CD14-positive monocyte (primary cell): ENCODE results near the gene MR1. TPM values are rescaled to one million over a fixed set of nuclear protein-coding genes. Genes with fewer than 3 reads are reported as not detected.

Source experiments
- DNase-seq, 3 donors: peaks; one replicate each; pipeline ENCODE4 v3.0.0-alpha.2; 2011 to 2022
- H2AFZ ChIP-seq: 2 replicates; pipeline ENCODE4 v1.6.0; 2012; ENCODE audit warnings: mild to moderate bottlenecking, low read depth, low read length, inconsistent platforms; ENCODE audit not compliant: insufficient read depth, poor library complexity, severe bottlenecking
- H3K27ac ChIP-seq, 2 donors: 1 replicate in 1 of 2; 2 replicates in 1 of 2; pipeline ENCODE4 v1.5.1; 2012 to 2013; ENCODE audit warnings: low read length in 2 of 2, control low read depth in 1 of 2, inconsistent platforms in 1 of 2, low read depth in 1 of 2, mild to moderate bottlenecking in 1 of 2
- H3K27me3 ChIP-seq, 2 donors: one replicate each; pipeline versions ENCODE4 v1.6.0 to v1.6.1; 2011 to 2013; ENCODE audit warnings: low read length in 2 of 2; ENCODE audit not compliant: control insufficient read depth in 2 of 2, insufficient read depth in 2 of 2
- H3K36me3 ChIP-seq, 2 donors: replicated peaks in 1 of 2; 1 replicate in 1 of 2; 2 replicates in 1 of 2; pipeline versions ENCODE4 v1.5.1 to v1.6.1; 2012 to 2013; ENCODE audit warnings: low read length in 2 of 2, control low read depth in 1 of 2, inconsistent platforms in 1 of 2, mild to moderate bottlenecking in 1 of 2; ENCODE audit not compliant: insufficient read depth in 2 of 2, control insufficient read depth in 1 of 2
- H3K4me1 ChIP-seq, 2 donors: 1 replicate in 1 of 2; 2 replicates in 1 of 2; pipeline versions ENCODE4 v1.5.1 to v1.6.1; 2012 to 2013; ENCODE audit warnings: low read length in 2 of 2, control low read depth in 1 of 2, inconsistent platforms in 1 of 2, mild to moderate bottlenecking in 1 of 2, moderate library complexity in 1 of 2; ENCODE audit not compliant: insufficient read depth in 2 of 2, control insufficient read depth in 1 of 2
- H3K4me2 ChIP-seq: replicated peaks from 2 replicates; pipeline ENCODE3; 2012; ENCODE audit warnings: low read length, moderate library complexity, mild to moderate bottlenecking; ENCODE audit not compliant: poor library complexity, severe bottlenecking; ENCODE audit errors: extremely low read depth
- H3K4me3 ChIP-seq, 3 experiments: fragments of 200-600 bp in 1 of 3; sonication (generic) in 1 of 3; replicated peaks in 1 of 3; 1 replicate in 2 of 3; 2 replicates in 1 of 3; pipeline ENCODE4 v1.5.1; 2011 to 2013; ENCODE audit warnings: low read length in 3 of 3, mild to moderate bottlenecking in 3 of 3, control low read depth in 2 of 3, low read depth in 2 of 3, inconsistent platforms in 1 of 3, moderate library complexity in 1 of 3
- H3K79me2 ChIP-seq: 2 replicates; pipeline ENCODE4 v1.6.0; 2012; ENCODE audit warnings: mild to moderate bottlenecking, control low read depth, inconsistent platforms, low read length, moderate library complexity; ENCODE audit not compliant: insufficient read depth
- H3K9ac ChIP-seq: 2 replicates; pipeline ENCODE4 v1.6.0; 2017; ENCODE audit warnings: low read length, mild to moderate bottlenecking; ENCODE audit not compliant: insufficient read depth, poor library complexity, severe bottlenecking
- H3K9me3 ChIP-seq, 2 donors: replicated peaks in 1 of 2; 1 replicate in 1 of 2; 2 replicates in 1 of 2; pipeline versions ENCODE4 v1.5.1 to v1.6.1; 2012 to 2013; ENCODE audit warnings: low read length in 2 of 2, control low read depth in 1 of 2; ENCODE audit not compliant: control insufficient read depth in 1 of 2, insufficient read depth in 1 of 2
- H4K20me1 ChIP-seq: 2 replicates; pipeline ENCODE4 v1.6.0; 2012; ENCODE audit warnings: mild to moderate bottlenecking, low read length, control low read depth, moderate library complexity; ENCODE audit not compliant: insufficient read depth
- H3K27ac Mint-ChIP-seq, 7 donors: one replicate each; pipeline ENCODE4 v1.8.0; 2020; ENCODE audit warnings: mild to moderate bottlenecking in 7 of 7, mixed read lengths in 7 of 7, moderate library complexity in 6 of 7, inconsistent platforms in 2 of 7
- H3K27me3 Mint-ChIP-seq, 3 donors: one replicate each; pipeline ENCODE4 v1.8.0; 2021 to 2022; ENCODE audit warnings: low read depth in 3 of 3, mild to moderate bottlenecking in 3 of 3, mixed read lengths in 3 of 3, moderate library complexity in 3 of 3, inconsistent platforms in 1 of 3
- H3K36me3 Mint-ChIP-seq, 2 donors: one replicate each; pipeline ENCODE4 v1.8.0; 2020; ENCODE audit warnings: mixed read lengths in 2 of 2, inconsistent platforms in 1 of 2, mild to moderate bottlenecking in 1 of 2
- H3K4me1 Mint-ChIP-seq: one replicate; pipeline ENCODE4 v1.8.0; 2020; ENCODE audit warnings: mild to moderate bottlenecking, mixed read lengths
- H3K4me3 Mint-ChIP-seq, 2 donors: one replicate each; pipeline ENCODE4 v1.8.0; 2020; ENCODE audit warnings: mild to moderate bottlenecking in 2 of 2, mixed read lengths in 2 of 2, moderate library complexity in 1 of 2
- H3K9me3 Mint-ChIP-seq, 7 donors: one replicate each; pipeline ENCODE4 v1.8.0; 2020 to 2022; ENCODE audit warnings: mixed read lengths in 7 of 7, mild to moderate bottlenecking in 6 of 7, moderate library complexity in 6 of 7, inconsistent platforms in 2 of 7
- WGBS: methylation state at CpG from one replicate; pipeline ENCODE4 v1.1.5; 2013; ENCODE audit warnings: missing lambda C conversion rate; ENCODE audit not compliant: insufficient coverage; 5-methylcytosine and 5-hydroxymethylcytosine counted together
- intact Hi-C, 2 donors: fragments of 100-400 bp; cut with micrococcal nuclease; formaldehyde crosslinking; loops; one replicate each; pipeline versions ENCODE4 v1.15.0 to v1.15.1; 2023
- polyA plus RNA-seq, 3 donors: library from polyadenylated mRNA; depleted of rRNA in 1 of 3; unstranded in 2 of 3; stranded (reverse) in 1 of 3; fragments of 300-500 nt in 2 of 3; fragments of >200 nt in 1 of 3; fragmentation: Illumina TruSeq in 2 of 3; gene quantifications; 1 replicate in 2 of 3; 2 replicates in 1 of 3; pipeline ENCODE4 v1.2.3, GENCODE V29; 2012 to 2021
- TF ChIP-seq, protein P1 (sequence below): fragments of 200-600 bp; IDR thresholded peaks from one replicate; pipeline ENCODE4 v1.8.0; 2022; ENCODE audit warnings: antibody characterized with exemption, mild to moderate bottlenecking

The MR1 gene
- polyA plus RNA-seq, 3 donors = 17.7 to 46.9 (median 40.9) TPM

DNA sequence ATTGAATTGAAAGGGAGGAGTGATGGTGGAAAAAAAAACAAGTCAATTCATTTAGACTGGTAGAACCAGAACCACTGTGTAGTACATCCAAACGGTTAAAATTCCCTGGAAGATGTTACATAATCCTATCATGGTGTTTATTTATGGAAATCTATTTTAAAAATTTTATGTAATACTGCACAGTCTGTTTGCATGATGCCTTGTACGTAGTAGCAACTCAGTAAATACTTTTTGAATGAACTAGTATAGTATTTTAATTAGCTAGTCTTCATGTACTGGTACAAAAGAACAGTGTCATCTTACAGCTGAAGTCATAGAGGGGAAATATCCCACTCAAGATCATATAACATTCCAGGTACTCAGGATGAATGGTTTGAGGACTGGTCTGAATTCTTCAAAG is 27.7 kb downstream of the MR1 start:
- Histone ChIP-seq H4K20me1 (no peaks in the 10 kb centered on the region), H3K36me3 (peaks cover 0 to 27% of the 10 kb centered on the region in 2 donors), H3K4me3 (peak overlapping the region in 1 of 3 experiments; percentile 72), H3K27ac (peak overlapping the region; percentile 39 to 99), H3K79me2 (no peaks in the 10 kb centered on the region), H3K9ac (peak overlapping the region; percentile 86), H2AFZ (no peak overlapping the region), H3K4me2 (peak overlapping the region; percentile 75), H3K4me1 (peaks cover 49 to 50% of the 10 kb centered on the region in 2 donors), H3K27me3 (no peaks in the 10 kb centered on the region), H3K9me3 (peaks cover 6 to 8% of the 10 kb centered on the region in 2 donors)
- TF ChIP-seq, protein P1, sequence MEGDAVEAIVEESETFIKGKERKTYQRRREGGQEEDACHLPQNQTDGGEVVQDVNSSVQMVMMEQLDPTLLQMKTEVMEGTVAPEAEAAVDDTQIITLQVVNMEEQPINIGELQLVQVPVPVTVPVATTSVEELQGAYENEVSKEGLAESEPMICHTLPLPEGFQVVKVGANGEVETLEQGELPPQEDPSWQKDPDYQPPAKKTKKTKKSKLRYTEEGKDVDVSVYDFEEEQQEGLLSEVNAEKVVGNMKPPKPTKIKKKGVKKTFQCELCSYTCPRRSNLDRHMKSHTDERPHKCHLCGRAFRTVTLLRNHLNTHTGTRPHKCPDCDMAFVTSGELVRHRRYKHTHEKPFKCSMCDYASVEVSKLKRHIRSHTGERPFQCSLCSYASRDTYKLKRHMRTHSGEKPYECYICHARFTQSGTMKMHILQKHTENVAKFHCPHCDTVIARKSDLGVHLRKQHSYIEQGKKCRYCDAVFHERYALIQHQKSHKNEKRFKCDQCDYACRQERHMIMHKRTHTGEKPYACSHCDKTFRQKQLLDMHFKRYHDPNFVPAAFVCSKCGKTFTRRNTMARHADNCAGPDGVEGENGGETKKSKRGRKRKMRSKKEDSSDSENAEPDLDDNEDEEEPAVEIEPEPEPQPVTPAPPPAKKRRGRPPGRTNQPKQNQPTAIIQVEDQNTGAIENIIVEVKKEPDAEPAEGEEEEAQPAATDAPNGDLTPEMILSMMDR = no peak
- Mint-ChIP-seq H3K36me3 (peaks cover 30 to 34% of the 10 kb centered on the region in 2 donors), H3K9me3 (peaks cover 4 to 11% (median 9%) of the 10 kb centered on the region in 7 donors), H3K27ac (peak overlapping the region; percentile 97 to 100 (median 99)), H3K4me3 (peak overlapping the region; percentile 79 to 95), H3K27me3 (peaks cover 0 to 2% (median 0%) of the 10 kb centered on the region in 3 donors), H3K4me1 (peaks cover 48% of the 10 kb centered on the region)
- DNase-seq = no peak
- intact Hi-C loops = no loop called here
- WGBS = no CpG with 5 or more reads among the region's 2 CpGs

DNA sequence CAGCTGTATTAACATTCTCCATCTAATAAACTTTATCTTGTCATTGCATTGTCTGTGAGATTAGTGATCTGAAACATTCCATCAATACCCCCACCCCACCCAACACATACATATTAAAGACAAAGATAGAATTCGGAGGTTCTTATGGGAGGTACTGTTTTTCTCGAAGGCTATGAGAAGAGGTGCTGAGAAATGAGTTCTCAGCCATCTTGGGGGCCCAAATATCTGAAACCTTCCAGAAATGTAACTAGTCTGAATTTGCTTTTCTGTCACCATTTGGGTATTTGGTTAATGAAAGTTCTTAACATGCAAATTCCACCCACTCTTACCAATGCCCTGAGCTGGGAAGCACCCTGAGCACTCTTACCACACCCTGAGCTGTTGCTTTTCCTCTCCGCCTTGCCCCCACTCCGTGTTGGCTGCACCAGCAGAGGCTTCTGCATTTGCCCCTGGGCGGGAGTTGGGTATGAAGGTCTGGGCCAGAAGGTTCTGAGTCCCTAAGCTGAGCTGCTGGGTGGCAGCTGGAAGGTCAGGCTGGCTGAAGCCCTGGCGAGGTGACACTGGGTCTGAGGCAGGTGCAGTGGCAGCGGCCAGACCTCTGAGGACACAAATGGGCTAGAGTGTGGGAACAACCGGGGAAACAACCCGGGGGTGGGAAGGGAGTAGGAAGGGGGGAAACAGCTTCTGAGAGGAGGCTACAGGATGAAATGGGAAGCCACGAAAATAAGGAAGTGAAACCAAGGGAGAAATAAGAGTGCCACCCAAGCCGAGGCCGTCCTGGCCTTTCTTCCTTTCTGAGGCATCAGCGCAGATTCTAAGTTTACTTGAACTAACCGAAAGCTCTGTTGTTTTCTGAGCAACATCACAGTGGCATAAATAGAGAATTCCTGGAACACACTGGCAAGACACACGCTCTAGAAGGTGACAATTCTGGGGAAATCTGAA is 28.4 kb downstream of the MR1 start:
- Histone ChIP-seq H3K79me2 (no peaks in the 10 kb centered on the region), H4K20me1 (no peaks in the 10 kb centered on the region), H3K4me2 (peak overlapping the region; percentile 75), H3K9me3 (peaks cover 6 to 8% of the 10 kb centered on the region in 2 donors), H3K4me1 (peaks cover 49 to 50% of the 10 kb centered on the region in 2 donors), H3K4me3 (peak overlapping the region; percentile 0 to 72 (median 27)), H3K27ac (peak overlapping the region; percentile 87 to 99), H3K27me3 (no peaks in the 10 kb centered on the region), H2AFZ (peak overlapping the region; percentile 57), H3K9ac (peak overlapping the region; percentile 86), H3K36me3 (peaks cover 0 to 20% of the 10 kb centered on the region in 2 donors)
- WGBS = 0% methylated on average over 12 of the region's 15 CpGs
- peak; percentile 86 to 91 (median 87) for DNase-seq
- Mint-ChIP-seq H3K27me3 (peaks cover 0 to 2% (median 0%) of the 10 kb centered on the region in 3 donors), H3K36me3 (peaks cover 23 to 27% of the 10 kb centered on the region in 2 donors), H3K9me3 (peaks cover 4 to 11% (median 9%) of the 10 kb centered on the region in 7 donors), H3K4me1 (peaks cover 48% of the 10 kb centered on the region), H3K4me3 (peak overlapping the region; percentile 79 to 95), H3K27ac (peak overlapping the region; percentile 97 to 100 (median 99))
- TF ChIP-seq, protein P1 = no peak
- intact Hi-C loops = loop anchor here in 1 of 2 donors (2.0 kb wide), 1 partner anchor 29 kb away; no protein-coding TSS in a partner anchor
